ENCODE data around the gene FNIP2.

DNA sequence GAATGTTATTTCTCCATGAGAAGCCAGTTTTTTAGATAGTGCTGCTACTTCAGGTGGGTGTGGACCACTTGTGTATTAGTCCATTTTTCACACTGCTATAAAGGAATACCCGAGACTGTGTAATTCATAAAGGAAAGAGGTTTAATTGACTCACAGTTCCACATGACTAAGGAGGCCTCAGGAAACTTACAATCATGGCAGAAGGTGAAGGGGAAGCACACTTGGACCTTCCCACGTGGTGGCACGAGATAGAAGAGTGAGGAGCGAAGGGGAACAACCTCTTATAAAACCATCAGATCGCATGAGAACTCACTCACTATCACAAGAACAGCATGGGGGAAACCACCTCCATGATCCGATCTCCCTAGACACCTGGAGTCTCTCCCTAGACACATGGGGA lies 42.2 kb upstream of the FNIP2 start:
- TF ChIP-seq TAF1 (IDR thresholded peaks at IDR 0.05; ENCODE audit: low read depth, low read length) (no peak), POU2F2 (IDR thresholded peaks at IDR 0.05; ENCODE audit: low read depth, low read length) (no peak), POLR2AphosphoS5 (IDR thresholded peaks at IDR 0.05; ENCODE audit: low read depth, low read length) (no peak), POLR2A (IDR thresholded peaks at IDR 0.05; ENCODE audit: low read depth, low read length) (no peak)

All from GM12891 (cell line).